ENCODE measurements around the gene CKLF. TPM values are rescaled to one million over a fixed set of nuclear protein-coding genes. Genes with fewer than 3 reads are reported as not detected.

CKLF gene
- total RNA-seq, 1 experiment from 2014 or later, result 47.9 TPM

DNA sequence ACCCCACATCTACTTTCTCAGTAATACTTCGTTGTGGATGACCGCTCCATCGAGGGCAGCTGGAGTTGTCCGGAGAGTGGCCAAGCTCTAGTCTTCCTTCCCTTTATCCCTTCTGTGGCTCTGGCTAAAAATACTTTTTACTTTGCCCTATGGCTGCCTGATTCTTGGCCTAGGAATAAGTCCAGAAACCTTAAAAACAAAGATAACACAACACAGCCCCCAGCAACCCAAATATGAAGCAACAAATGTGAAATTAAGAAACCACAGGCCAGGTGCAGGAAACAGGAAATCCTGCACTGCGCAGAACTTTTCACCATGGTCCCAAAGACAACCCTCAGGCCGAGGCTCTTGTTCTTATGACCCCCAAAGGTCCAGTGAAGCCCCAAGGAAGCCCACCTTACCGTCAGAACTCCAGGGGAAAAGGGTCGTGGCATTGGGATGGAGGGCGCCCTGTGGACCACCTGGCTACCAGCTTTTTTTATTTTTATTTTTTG is 28.5 kb upstream of the CKLF start:
- intact Hi-C loops (cut with micrococcal nuclease; ENCODE audit: unreplicated experiment), result no loop called here
- no TSS peak for BruUV-seq (replicated peaks)
- DNase-seq (ENCODE audit: low spot score), result no peak
- CTCF ChIA-PET, result no interaction called here
- no peaks in the 10 kb centered on the region for H3K36me3 ChIP-seq (ENCODE audit: insufficient read depth, low read length, poor library complexity, severe bottlenecking)
- H3K27ac ChIP-seq (ENCODE audit: low read depth, low read length, poor library complexity, severe bottlenecking), result no peak overlapping the region
- no peaks in the 10 kb centered on the region for H3K9me3 ChIP-seq (ENCODE audit: low read depth, low read length, poor library complexity, severe bottlenecking)
- POLR2A ChIA-PET (ENCODE audit: low non-redundant PET), result no interaction called here
- TF ChIP-seq, protein P1, sequence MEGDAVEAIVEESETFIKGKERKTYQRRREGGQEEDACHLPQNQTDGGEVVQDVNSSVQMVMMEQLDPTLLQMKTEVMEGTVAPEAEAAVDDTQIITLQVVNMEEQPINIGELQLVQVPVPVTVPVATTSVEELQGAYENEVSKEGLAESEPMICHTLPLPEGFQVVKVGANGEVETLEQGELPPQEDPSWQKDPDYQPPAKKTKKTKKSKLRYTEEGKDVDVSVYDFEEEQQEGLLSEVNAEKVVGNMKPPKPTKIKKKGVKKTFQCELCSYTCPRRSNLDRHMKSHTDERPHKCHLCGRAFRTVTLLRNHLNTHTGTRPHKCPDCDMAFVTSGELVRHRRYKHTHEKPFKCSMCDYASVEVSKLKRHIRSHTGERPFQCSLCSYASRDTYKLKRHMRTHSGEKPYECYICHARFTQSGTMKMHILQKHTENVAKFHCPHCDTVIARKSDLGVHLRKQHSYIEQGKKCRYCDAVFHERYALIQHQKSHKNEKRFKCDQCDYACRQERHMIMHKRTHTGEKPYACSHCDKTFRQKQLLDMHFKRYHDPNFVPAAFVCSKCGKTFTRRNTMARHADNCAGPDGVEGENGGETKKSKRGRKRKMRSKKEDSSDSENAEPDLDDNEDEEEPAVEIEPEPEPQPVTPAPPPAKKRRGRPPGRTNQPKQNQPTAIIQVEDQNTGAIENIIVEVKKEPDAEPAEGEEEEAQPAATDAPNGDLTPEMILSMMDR (conservative IDR thresholded peaks at IDR 0.05; ENCODE audit: low read depth, low read length), result no peak
- TF ChIP-seq EZH2 (IDR thresholded peaks at IDR 0.05; ENCODE audit: borderline replicate concordance, low read depth, low read length, poor library complexity, severe bottlenecking), result no peak
- no peaks in the 10 kb centered on the region for H3K27me3 ChIP-seq (replicated peaks; ENCODE audit: insufficient read depth, low read depth, low read length, poor library complexity)
- H3K4me3 ChIP-seq (ENCODE audit: low read depth, low read length, poor library complexity, severe bottlenecking), result no peak overlapping the region
- H3K4me1 ChIP-seq (ENCODE audit: insufficient read depth, low read length, poor library complexity, severe bottlenecking), result no peaks in the 10 kb centered on the region

DNA sequence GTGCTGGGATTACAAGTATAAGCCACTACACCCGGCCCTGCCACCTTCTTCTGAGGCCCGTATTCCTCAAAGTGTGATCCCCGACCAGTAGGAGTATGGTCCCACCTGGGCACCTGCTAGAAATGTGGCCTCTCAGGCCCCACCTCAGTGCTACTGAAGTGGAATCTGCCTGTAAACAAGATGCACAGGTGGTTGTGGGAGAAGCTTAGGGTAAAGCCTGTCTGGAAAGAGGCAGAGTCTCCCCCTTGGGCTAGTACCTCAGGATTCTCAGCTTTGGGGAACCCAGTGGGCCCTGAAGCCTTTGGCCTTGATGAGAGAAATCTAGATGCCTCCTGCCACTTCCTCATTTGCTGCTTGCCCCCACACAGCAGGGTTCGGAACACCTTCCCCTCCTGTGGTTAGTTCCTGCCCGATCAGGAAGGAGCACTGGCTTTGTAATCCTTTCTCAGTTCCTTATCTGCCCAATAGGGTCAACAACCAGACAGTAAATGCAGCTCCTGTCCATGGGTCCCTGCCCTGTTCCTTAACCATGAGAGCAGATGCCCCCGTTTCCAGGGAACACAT is 27.7 kb upstream of the CKLF start:
- Histone ChIP-seq H3K9me3 (ENCODE audit: low read depth, low read length, poor library complexity, severe bottlenecking) (no peaks in the 10 kb centered on the region), H3K27me3 (replicated peaks; ENCODE audit: insufficient read depth, low read depth, low read length, poor library complexity) (no peaks in the 10 kb centered on the region), H3K36me3 (ENCODE audit: insufficient read depth, low read length, poor library complexity, severe bottlenecking) (no peaks in the 10 kb centered on the region), H3K27ac (ENCODE audit: low read depth, low read length, poor library complexity, severe bottlenecking) (no peak overlapping the region), H3K4me1 (ENCODE audit: insufficient read depth, low read length, poor library complexity, severe bottlenecking) (no peaks in the 10 kb centered on the region), H3K4me3 (ENCODE audit: low read depth, low read length, poor library complexity, severe bottlenecking) (no peak overlapping the region)
- CTCF ChIA-PET, result interaction anchor here (0.6 kb wide), 1 partner anchor 13 kb away, joined by 3 read pairs; no protein-coding TSS in a partner anchor
- no peak for TF ChIP-seq EZH2 (IDR thresholded peaks at IDR 0.05; ENCODE audit: borderline replicate concordance, low read depth, low read length, poor library complexity, severe bottlenecking)
- TF ChIP-seq, protein P1 (conservative IDR thresholded peaks at IDR 0.05; ENCODE audit: low read depth, low read length), result no peak
- intact Hi-C loops (cut with micrococcal nuclease; ENCODE audit: unreplicated experiment), result no loop called here
- BruUV-seq (replicated peaks), result no TSS peak
- POLR2A ChIA-PET (ENCODE audit: low non-redundant PET), result no interaction called here
- DNase-seq (ENCODE audit: low spot score), result no peak

DNA sequence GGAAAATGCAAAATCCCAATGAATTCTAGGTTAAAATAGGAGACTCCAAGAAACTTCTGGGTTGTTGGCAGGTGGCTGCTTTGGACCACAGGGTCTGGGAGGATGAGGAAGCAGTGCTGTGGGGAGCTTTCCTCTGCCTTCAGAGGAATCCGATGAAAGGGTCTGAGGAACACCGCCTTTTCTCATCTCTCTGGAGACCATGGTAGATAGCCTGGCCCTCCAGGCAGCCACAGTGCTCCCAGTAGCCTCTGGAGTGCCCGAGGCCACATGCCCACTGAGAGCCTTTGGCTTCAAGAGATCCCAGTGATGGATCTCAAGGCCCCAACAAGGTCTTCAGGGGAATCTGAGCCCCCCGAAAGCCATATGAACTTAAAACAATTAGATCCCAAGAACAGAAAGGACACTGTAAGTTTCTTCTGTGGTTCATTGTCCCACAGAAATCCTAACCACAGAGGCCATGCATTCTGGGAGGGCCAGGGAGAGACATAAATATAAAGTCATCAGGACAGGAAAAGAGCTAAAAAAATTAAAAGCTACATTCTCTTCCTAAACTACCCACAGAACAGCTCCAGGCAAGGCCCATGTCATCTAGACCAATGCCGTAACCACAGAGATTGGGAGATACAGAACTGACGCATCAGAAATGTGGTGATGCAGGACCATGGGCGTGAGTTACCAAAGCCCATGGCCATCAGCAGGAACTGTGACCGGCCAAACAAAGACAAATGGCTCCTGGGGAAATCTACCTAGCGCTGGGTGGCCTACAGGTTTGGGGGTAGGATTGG is 26.8 kb upstream of the CKLF start:
- no peak for DNase-seq (ENCODE audit: low spot score)
- H3K4me1 ChIP-seq (ENCODE audit: insufficient read depth, low read length, poor library complexity, severe bottlenecking), result no peaks in the 10 kb centered on the region
- intact Hi-C loops (cut with micrococcal nuclease; ENCODE audit: unreplicated experiment), result no loop called here
- no peaks in the 10 kb centered on the region for H3K9me3 ChIP-seq (ENCODE audit: low read depth, low read length, poor library complexity, severe bottlenecking)
- ChIA-PET POLR2A (ENCODE audit: low non-redundant PET) (no interaction called here), CTCF (no interaction called here)
- no peaks in the 10 kb centered on the region for H3K36me3 ChIP-seq (ENCODE audit: insufficient read depth, low read length, poor library complexity, severe bottlenecking)
- TF ChIP-seq EZH2 (IDR thresholded peaks at IDR 0.05; ENCODE audit: borderline replicate concordance, low read depth, low read length, poor library complexity, severe bottlenecking), result no peak
- TF ChIP-seq, protein P1 (conservative IDR thresholded peaks at IDR 0.05; ENCODE audit: low read depth, low read length), result no peak
- no peaks in the 10 kb centered on the region for H3K27me3 ChIP-seq (replicated peaks; ENCODE audit: insufficient read depth, low read depth, low read length, poor library complexity)
- no TSS peak for BruUV-seq (replicated peaks)
- H3K27ac ChIP-seq (ENCODE audit: low read depth, low read length, poor library complexity, severe bottlenecking), result no peak overlapping the region
- H3K4me3 ChIP-seq (ENCODE audit: low read depth, low read length, poor library complexity, severe bottlenecking), result no peak overlapping the region

Measured in A673 (cell line).